HepG2 (cell line): ENCODE measurements around the gene EPHA10. TPM values are rescaled to one million over a fixed set of nuclear protein-coding genes. Genes with fewer than 3 reads are reported as not detected.

Experiments
- BHLHE40 ChIP-seq: IDR thresholded peaks from 2 replicates; pipeline ENCODE4 v1.6.1; 2011; ENCODE audit warnings: low read length, improper control_type of control experiment
- CC2D1A ChIP-seq: sonication (generic); formaldehyde crosslinking; IDR thresholded peaks from 2 replicates; pipeline ENCODE4 v1.8.1; 2023; ENCODE audit warnings: mild to moderate bottlenecking, missing genetic modification reagents
- CREM ChIP-seq, 2 experiments: sonication (generic) in 1 of 2; formaldehyde crosslinking in 1 of 2; IDR thresholded peaks; 2 replicates each; pipeline versions ENCODE4 v1.4.0 to v1.6.1; 2016 to 2020; ENCODE audit warnings: antibody characterized with exemption in 1 of 2, mild to moderate bottlenecking in 1 of 2, missing genetic modification reagents in 1 of 2
- EEA1 ChIP-seq: sonication (generic); formaldehyde crosslinking; IDR thresholded peaks from 2 replicates; pipeline ENCODE4 v1.5.1; 2020; ENCODE audit warnings: mild to moderate bottlenecking, missing genetic modification reagents, borderline replicate concordance
- FOXJ3 ChIP-seq: sonication (generic); formaldehyde crosslinking; IDR thresholded peaks from 2 replicates; pipeline ENCODE4 v1.4.0; 2020; ENCODE audit warnings: missing genetic modification reagents, mild to moderate bottlenecking, borderline replicate concordance
- HNRNPH1 ChIP-seq: fragments of 200-400 bp; formaldehyde crosslinking; optimal IDR thresholded peaks from 2 replicates; pipeline ENCODE3; 2017; ENCODE audit warnings: mild to moderate bottlenecking, low read depth, low read length
- HNRNPUL1 ChIP-seq: fragments of 200-400 bp; formaldehyde crosslinking; IDR thresholded peaks from 2 replicates; pipeline ENCODE4 v1.6.1; 2017; ENCODE audit warnings: low read depth, mild to moderate bottlenecking, low read length, moderate library complexity
- KLF6 ChIP-seq: IDR thresholded peaks from 2 replicates; pipeline ENCODE4 v1.8.0; 2016; ENCODE audit warnings: missing biosample characterization, missing genetic modification reagents
- MZF1 ChIP-seq: sonication (generic); formaldehyde crosslinking; IDR thresholded peaks from 2 replicates; pipeline ENCODE4 v1.8.1; 2023; ENCODE audit warnings: mild to moderate bottlenecking, missing genetic modification reagents, borderline replicate concordance
- POLR2A ChIP-seq, 2 experiments: IDR thresholded peaks; 2 replicates each; pipeline ENCODE4 v1.6.1; 2011; ENCODE audit warnings: low read depth in 2 of 2, low read length in 2 of 2, mild to moderate bottlenecking in 1 of 2, moderate library complexity in 1 of 2; ENCODE audit not compliant: insufficient read depth in 1 of 2
- POLR2G ChIP-seq: fragments of 200-400 bp; formaldehyde crosslinking; IDR thresholded peaks from 2 replicates; pipeline ENCODE4 v1.6.1; 2018; ENCODE audit warnings: mild to moderate bottlenecking, low read depth, low read length, moderate library complexity
- SALL1 ChIP-seq: sonication (generic); formaldehyde crosslinking; IDR thresholded peaks from 2 replicates; pipeline ENCODE4 v1.8.0; 2022; ENCODE audit warnings: mild to moderate bottlenecking, missing genetic modification reagents
- ZC3H13 ChIP-seq: sonication (generic); formaldehyde crosslinking; IDR thresholded peaks from 2 replicates; pipeline ENCODE4 v1.8.1; 2023; ENCODE audit warnings: mild to moderate bottlenecking, missing genetic modification reagents, moderate library complexity
- ZFP37 ChIP-seq: sonication (generic); formaldehyde crosslinking; IDR thresholded peaks from 2 replicates; pipeline ENCODE4 v1.4.0; 2020; ENCODE audit warnings: missing genetic modification reagents, borderline replicate concordance
- ZNF30 ChIP-seq: sonication (generic); formaldehyde crosslinking; IDR thresholded peaks from 2 replicates; pipeline ENCODE4 v1.5.0; 2020; ENCODE audit warnings: mild to moderate bottlenecking, missing genetic modification reagents
- ZNF441 ChIP-seq: sonication (generic); formaldehyde crosslinking; IDR thresholded peaks from 2 replicates; pipeline ENCODE4 v1.7.0; 2021; ENCODE audit warnings: missing genetic modification reagents, borderline replicate concordance
- ZNF615 ChIP-seq: sonication (generic); formaldehyde crosslinking; IDR thresholded peaks from 2 replicates; pipeline ENCODE4 v1.5.0; 2020; ENCODE audit warnings: mild to moderate bottlenecking, missing genetic modification reagents, borderline replicate concordance
- polyA plus RNA-seq, 8 experiments: library from polyadenylated mRNA; depleted of rRNA in 3 of 8; stranded (reverse) in 7 of 8; unstranded in 1 of 8; fragments of >200 nt; fragmentation: Illumina TruSeq in 4 of 8; extraction: Trizol in 4 of 8; gene quantifications; 2 replicates each; pipeline versions ENCODE4 v1.2.1 to v1.2.3, GENCODE V29; 2011 to 2016; ENCODE audit warnings: low read depth in 4 of 8, missing spikeins in 1 of 8, mixed read lengths in 1 of 8; ENCODE audit not compliant: insufficient read depth in 1 of 8
- total RNA-seq, 5 experiments: library from RNA; depleted of rRNA; stranded (reverse); fragments of >200 nt; fragmentation: Illumina TruSeq; extraction: Trizol; gene quantifications; 2 replicates each; pipeline ENCODE4 v1.2.3, GENCODE V29; 2016; ENCODE audit warnings: low read depth in 1 of 5
- TF ChIP-seq, protein P1 (sequence below): sonication (generic); formaldehyde crosslinking; IDR thresholded peaks from 2 replicates; pipeline ENCODE4 v1.9.0; 2021; ENCODE audit warnings: missing genetic modification reagents, mild to moderate bottlenecking, borderline replicate concordance
- TF ChIP-seq, protein P2 (sequence below): sonication (generic); formaldehyde crosslinking; IDR thresholded peaks from 2 replicates; pipeline ENCODE4 v1.8.1; 2023; ENCODE audit warnings: missing genetic modification reagents, mild to moderate bottlenecking, borderline replicate concordance
- TF ChIP-seq, protein P3 (sequence below): sonication (generic); formaldehyde crosslinking; IDR thresholded peaks from 2 replicates; pipeline ENCODE4 v1.4.0; 2020; ENCODE audit warnings: missing genetic modification reagents
- TF ChIP-seq, protein P4 (sequence below): sonication (generic); formaldehyde crosslinking; IDR thresholded peaks from 2 replicates; pipeline ENCODE4 v1.4.0; 2020; ENCODE audit warnings: mild to moderate bottlenecking, missing genetic modification reagents, borderline replicate concordance

EPHA10 gene
- total and polyA plus RNA-seq, 2 of the 13 experiments (the other 11 are each of a cell fraction or from before 2014, with no cell fraction given): 0.11 to 0.58 TPM

DNA sequence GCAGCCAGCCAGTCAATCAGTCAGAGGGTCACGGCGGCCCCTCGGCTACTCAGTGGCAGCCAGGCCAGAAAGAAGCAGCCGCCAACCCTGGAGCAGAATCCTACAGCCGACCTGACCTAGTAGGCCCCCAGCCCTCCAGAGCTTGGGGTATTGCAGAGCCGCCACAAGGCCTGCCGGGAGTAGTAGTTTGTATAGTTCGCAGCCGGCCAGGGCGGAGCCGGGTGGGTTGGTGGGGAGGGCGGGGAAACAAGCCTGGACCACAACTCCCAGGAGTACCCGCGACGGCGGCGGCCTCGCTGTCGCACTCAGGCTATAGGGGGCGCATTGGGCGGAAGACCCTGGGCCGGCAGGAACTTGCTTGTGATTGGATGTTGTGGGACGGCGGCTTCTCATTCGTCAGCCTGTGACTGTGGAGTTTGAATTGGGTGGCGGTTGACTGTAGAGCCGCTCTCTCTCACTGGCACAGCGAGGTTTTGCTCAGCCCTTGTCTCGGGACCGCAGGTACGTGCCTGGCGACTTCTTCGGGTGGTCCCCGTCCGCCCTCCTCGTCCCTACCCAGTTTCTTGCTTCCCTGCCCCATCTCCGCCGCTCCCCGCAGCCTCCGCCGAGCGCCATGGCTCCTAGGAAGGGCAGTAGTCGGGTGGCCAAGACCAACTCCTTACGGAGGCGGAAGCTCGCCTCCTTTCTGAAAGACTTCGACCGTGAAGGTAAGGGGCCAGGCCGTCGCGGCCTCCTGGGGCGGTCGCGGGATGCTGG is 72.7 kb downstream of the EPHA10 start, which contains the start of gene CDCA8 (continued):
- TF ChIP-seq, protein P1, sequence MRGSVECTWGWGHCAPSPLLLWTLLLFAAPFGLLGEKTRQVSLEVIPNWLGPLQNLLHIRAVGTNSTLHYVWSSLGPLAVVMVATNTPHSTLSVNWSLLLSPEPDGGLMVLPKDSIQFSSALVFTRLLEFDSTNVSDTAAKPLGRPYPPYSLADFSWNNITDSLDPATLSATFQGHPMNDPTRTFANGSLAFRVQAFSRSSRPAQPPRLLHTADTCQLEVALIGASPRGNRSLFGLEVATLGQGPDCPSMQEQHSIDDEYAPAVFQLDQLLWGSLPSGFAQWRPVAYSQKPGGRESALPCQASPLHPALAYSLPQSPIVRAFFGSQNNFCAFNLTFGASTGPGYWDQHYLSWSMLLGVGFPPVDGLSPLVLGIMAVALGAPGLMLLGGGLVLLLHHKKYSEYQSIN: no peak
- TF ChIP-seq ZFP37 (CRISPR knock-in tag): 0 out of 2 replicates have a peak, but pooled peaks have one; percentile 64
- TF ChIP-seq EEA1: no peak
- no peak for TF ChIP-seq KLF6 (CRISPR knock-in tag)
- TF ChIP-seq ZNF441 (CRISPR knock-in tag): no peak
- TF ChIP-seq SALL1 (CRISPR knock-in tag): peak; percentile 39
- no peak for TF ChIP-seq BHLHE40
- TF ChIP-seq ZC3H13 (CRISPR knock-in tag): no peak; the same call in 1 of the 2 replicates
- TF ChIP-seq, protein P2, sequence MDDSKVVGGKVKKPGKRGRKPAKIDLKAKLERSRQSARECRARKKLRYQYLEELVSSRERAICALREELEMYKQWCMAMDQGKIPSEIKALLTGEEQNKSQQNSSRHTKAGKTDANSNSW (CRISPR knock-in tag): no peak
- TF ChIP-seq HNRNPH1: no peak
- TF ChIP-seq MZF1 (CRISPR knock-in tag): no peak
- TF ChIP-seq POLR2G: peak; percentile 71
- TF ChIP-seq ZNF30 (CRISPR knock-in tag): no peak
- TF ChIP-seq CREM (IDR thresholded peaks at IDR 0.05): peak; percentile 98
- no peak for TF ChIP-seq CREM (CRISPR knock-in tag; IDR thresholded peaks at IDR 0.05)
- TF ChIP-seq FOXJ3 (CRISPR knock-in tag): peak; percentile 67; the same call in 1 of the 2 replicates
- no peak for TF ChIP-seq HNRNPUL1
- TF ChIP-seq, protein P3, sequence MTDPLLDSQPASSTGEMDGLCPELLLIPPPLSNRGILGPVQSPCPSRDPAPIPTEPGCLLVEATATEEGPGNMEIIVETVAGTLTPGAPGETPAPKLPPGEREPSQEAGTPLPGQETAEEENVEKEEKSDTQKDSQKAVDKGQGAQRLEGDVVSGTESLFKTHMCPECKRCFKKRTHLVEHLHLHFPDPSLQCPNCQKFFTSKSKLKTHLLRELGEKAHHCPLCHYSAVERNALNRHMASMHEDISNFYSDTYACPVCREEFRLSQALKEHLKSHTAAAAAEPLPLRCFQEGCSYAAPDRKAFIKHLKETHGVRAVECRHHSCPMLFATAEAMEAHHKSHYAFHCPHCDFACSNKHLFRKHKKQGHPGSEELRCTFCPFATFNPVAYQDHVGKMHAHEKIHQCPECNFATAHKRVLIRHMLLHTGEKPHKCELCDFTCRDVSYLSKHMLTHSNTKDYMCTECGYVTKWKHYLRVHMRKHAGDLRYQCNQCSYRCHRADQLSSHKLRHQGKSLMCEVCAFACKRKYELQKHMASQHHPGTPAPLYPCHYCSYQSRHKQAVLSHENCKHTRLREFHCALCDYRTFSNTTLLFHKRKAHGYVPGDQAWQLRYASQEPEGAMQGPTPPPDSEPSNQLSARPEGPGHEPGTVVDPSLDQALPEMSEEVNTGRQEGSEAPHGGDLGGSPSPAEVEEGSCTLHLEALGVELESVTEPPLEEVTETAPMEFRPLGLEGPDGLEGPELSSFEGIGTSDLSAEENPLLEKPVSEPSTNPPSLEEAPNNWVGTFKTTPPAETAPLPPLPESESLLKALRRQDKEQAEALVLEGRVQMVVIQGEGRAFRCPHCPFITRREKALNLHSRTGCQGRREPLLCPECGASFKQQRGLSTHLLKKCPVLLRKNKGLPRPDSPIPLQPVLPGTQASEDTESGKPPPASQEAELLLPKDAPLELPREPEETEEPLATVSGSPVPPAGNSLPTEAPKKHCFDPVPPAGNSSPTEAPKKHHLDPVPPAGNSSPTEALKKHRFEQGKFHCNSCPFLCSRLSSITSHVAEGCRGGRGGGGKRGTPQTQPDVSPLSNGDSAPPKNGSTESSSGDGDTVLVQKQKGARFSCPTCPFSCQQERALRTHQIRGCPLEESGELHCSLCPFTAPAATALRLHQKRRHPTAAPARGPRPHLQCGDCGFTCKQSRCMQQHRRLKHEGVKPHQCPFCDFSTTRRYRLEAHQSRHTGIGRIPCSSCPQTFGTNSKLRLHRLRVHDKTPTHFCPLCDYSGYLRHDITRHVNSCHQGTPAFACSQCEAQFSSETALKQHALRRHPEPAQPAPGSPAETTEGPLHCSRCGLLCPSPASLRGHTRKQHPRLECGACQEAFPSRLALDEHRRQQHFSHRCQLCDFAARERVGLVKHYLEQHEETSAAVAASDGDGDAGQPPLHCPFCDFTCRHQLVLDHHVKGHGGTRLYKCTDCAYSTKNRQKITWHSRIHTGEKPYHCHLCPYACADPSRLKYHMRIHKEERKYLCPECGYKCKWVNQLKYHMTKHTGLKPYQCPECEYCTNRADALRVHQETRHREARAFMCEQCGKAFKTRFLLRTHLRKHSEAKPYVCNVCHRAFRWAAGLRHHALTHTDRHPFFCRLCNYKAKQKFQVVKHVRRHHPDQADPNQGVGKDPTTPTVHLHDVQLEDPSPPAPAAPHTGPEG: no peak; the same call in 1 of the 2 replicates
- TF ChIP-seq ZNF615: no peak
- no peak for TF ChIP-seq CC2D1A (CRISPR knock-in tag)
- TF ChIP-seq, protein P4, sequence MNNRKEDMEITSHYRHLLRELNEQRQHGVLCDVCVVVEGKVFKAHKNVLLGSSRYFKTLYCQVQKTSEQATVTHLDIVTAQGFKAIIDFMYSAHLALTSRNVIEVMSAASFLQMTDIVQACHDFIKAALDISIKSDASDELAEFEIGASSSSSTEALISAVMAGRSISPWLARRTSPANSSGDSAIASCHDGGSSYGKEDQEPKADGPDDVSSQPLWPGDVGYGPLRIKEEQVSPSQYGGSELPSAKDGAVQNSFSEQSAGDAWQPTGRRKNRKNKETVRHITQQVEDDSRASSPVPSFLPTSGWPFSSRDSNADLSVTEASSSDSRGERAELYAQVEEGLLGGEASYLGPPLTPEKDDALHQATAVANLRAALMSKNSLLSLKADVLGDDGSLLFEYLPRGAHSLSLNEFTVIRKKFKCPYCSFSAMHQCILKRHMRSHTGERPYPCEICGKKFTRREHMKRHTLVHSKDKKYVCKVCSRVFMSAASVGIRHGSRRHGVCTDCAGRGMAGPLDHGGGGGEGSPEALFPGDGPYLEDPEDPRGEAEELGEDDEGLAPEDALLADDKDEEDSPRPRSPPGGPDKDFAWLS (CRISPR knock-in tag): no peak
- peak; percentile 79 to 91; a peak in 3 of 4 replicates for TF ChIP-seq POLR2A (IDR thresholded peaks at IDR 0.05; ENCODE audit: insufficient read depth in 1 of 2, low read depth in 2 of 2, low read length in 2 of 2)
